Calu3 (cell line): Measurements from ENCODE around the gene WHAMM. TPM values are rescaled to one million over a fixed set of nuclear protein-coding genes. Genes with fewer than 3 reads are reported as not detected.

Experiments used
- BruUV-seq: library from RNA; stranded (reverse); fragments of 400-500 nt; replicated peaks from 2 replicates; lab custom pipeline; 2021; lab: Mats Ljungman, UMichigan
- CTCF ChIA-PET: fragments of 300-600 bp; sonication (Branson Sonifier 250); formaldehyde crosslinking; loops from one replicate; lab custom pipeline; 2022; ENCODE audit warnings: antibody characterized with exemption; lab: Charles Lee
- DNase-seq: peaks from one replicate; pipeline ENCODE4 v3.0.0; 2022
- H3K27ac Mint-ChIP-seq: one replicate; pipeline ENCODE4 v1.8.0; 2022; ENCODE audit warnings: mixed read lengths; ENCODE audit not compliant: unreplicated experiment
- H3K27me3 Mint-ChIP-seq: one replicate; pipeline ENCODE4 v1.8.0; 2022; ENCODE audit warnings: mixed read lengths; ENCODE audit not compliant: unreplicated experiment
- H3K36me3 Mint-ChIP-seq: one replicate; pipeline ENCODE4 v1.8.0; 2022; ENCODE audit warnings: mild to moderate bottlenecking, moderate library complexity, mixed read lengths; ENCODE audit not compliant: insufficient read depth, unreplicated experiment
- H3K4me1 Mint-ChIP-seq: one replicate; pipeline ENCODE4 v1.8.0; 2022; ENCODE audit warnings: mild to moderate bottlenecking, low read depth, mixed read lengths; ENCODE audit not compliant: unreplicated experiment
- H3K4me3 Mint-ChIP-seq: one replicate; pipeline ENCODE4 v1.8.0; 2022; ENCODE audit warnings: mild to moderate bottlenecking, low read depth, moderate library complexity, mixed read lengths; ENCODE audit not compliant: unreplicated experiment
- H3K9me3 Mint-ChIP-seq: one replicate; pipeline ENCODE4 v1.8.0; 2022; ENCODE audit warnings: low read depth, mixed read lengths; ENCODE audit not compliant: unreplicated experiment
- CTCF ChIP-seq: fragments of 200-600 bp; IDR thresholded peaks from one replicate; pipeline ENCODE4 v1.8.0; 2022; ENCODE audit warnings: antibody characterized with exemption; ENCODE audit not compliant: unreplicated experiment
- intact Hi-C: fragments of 100-400 bp; cut with micrococcal nuclease; formaldehyde crosslinking; loops from one replicate; pipeline ENCODE4 v1.10.0; 2022; ENCODE audit not compliant: unreplicated experiment
- total RNA-seq: library from RNA; stranded (reverse); gene quantifications from 2 replicates; pipeline ENCODE4 v1.2.3, GENCODE V29; 2022

Gene WHAMM
- total RNA-seq, 1 experiment from 2014 or later = 12.1 TPM

GRCh38 chr15:82870727-82871320 is 61.4 kb downstream of the WHAMM start:
- no peak for DNase-seq
- Mint-ChIP-seq H3K9me3 (no peaks in the 10 kb centered on the region), H3K4me1 (no peaks in the 10 kb centered on the region), H3K4me3 (no peak overlapping the region), H3K27me3 (no peaks in the 10 kb centered on the region), H3K36me3 (no peaks in the 10 kb centered on the region), H3K27ac (no peak overlapping the region)
- CTCF ChIA-PET = no interaction called here
- BruUV-seq = no TSS peak
- no peak for TF ChIP-seq CTCF
- intact Hi-C loops = no loop called here

GRCh38 chr15:82871358-82871757 is 61.9 kb downstream of the WHAMM start:
- Mint-ChIP-seq H3K4me1 (no peaks in the 10 kb centered on the region), H3K9me3 (no peaks in the 10 kb centered on the region), H3K27me3 (no peaks in the 10 kb centered on the region), H3K36me3 (no peaks in the 10 kb centered on the region), H3K4me3 (no peak overlapping the region), H3K27ac (no peak overlapping the region)
- BruUV-seq = no TSS peak
- CTCF ChIA-PET = no interaction called here
- intact Hi-C loops = no loop called here
- TF ChIP-seq CTCF = no peak
- no peak for DNase-seq

GRCh38 chr15:82871832-82872484 is 62.5 kb downstream of the WHAMM start:
- DNase-seq = no peak
- Mint-ChIP-seq H3K9me3 (no peaks in the 10 kb centered on the region), H3K36me3 (no peaks in the 10 kb centered on the region), H3K27ac (no peak overlapping the region), H3K4me1 (no peaks in the 10 kb centered on the region), H3K27me3 (no peaks in the 10 kb centered on the region), H3K4me3 (no peak overlapping the region)
- intact Hi-C loops = no loop called here
- CTCF ChIA-PET = no interaction called here
- TF ChIP-seq CTCF = no peak
- BruUV-seq = no TSS peak

- Mint-ChIP-seq H3K27ac (no peak overlapping the region), H3K27me3 (no peaks in the 10 kb centered on the region), H3K4me1 (no peaks in the 10 kb centered on the region), H3K4me3 (no peak overlapping the region), H3K9me3 (no peaks in the 10 kb centered on the region), H3K36me3 (no peaks in the 10 kb centered on the region)
- intact Hi-C loops = no loop called here
- no peak for DNase-seq
- no TSS peak for BruUV-seq
- no peak for TF ChIP-seq CTCF
- CTCF ChIA-PET = no interaction called here
Measured at GRCh38 chr15:82873000-82873680, 63.7 kb downstream of the WHAMM start.
